ENCODE data around the gene ATOH1.

Gene ATOH1

DNA sequence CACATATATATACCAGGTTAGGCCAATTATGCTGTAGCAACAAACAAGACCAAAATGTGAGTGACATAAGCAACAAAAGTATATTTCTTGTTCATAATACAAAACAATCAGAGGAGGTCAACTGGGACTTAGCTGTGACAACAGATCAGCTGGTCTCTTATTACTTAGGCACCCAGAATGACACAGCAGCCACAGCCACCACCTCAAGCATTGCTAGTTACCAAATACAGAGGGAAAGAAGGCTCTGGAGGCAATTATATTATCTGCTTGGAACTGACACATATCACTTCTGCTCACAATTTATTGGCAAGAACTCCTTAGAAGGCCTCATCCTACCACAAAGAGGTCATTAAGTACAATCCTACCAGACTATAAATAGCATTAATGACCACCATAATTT is 15.2 kb downstream of the ATOH1 start:
- TF ChIP-seq, protein P1, sequence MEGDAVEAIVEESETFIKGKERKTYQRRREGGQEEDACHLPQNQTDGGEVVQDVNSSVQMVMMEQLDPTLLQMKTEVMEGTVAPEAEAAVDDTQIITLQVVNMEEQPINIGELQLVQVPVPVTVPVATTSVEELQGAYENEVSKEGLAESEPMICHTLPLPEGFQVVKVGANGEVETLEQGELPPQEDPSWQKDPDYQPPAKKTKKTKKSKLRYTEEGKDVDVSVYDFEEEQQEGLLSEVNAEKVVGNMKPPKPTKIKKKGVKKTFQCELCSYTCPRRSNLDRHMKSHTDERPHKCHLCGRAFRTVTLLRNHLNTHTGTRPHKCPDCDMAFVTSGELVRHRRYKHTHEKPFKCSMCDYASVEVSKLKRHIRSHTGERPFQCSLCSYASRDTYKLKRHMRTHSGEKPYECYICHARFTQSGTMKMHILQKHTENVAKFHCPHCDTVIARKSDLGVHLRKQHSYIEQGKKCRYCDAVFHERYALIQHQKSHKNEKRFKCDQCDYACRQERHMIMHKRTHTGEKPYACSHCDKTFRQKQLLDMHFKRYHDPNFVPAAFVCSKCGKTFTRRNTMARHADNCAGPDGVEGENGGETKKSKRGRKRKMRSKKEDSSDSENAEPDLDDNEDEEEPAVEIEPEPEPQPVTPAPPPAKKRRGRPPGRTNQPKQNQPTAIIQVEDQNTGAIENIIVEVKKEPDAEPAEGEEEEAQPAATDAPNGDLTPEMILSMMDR (IDR thresholded peaks at IDR 0.05; ENCODE audit: low read depth, low read length, missing control alignments) = no peak
- no peak overlapping the region for H3K4me3 ChIP-seq (replicated peaks; ENCODE audit: low read depth, low read length)
- DNase-seq (ENCODE audit: extremely low read depth, low read depth) = no peak

DNA sequence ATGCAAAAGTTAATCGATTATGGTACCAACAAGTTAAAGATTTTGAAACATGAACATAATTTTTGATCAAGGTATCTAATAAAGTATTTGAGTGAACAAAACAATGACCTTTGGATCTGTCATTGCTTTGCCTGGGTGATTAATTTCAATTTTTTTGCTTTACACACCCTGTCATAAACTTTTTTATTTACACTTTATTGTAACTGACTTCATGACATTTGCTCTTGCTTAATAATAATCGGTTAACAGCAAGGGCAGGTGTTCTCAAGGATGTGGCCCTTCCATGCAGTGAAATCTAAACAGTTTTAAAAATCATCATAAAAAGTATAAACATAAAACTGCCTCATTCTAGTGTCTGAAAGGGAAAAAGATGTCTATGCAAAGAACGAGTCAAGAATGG is 24.1 kb downstream of the ATOH1 start:
- no peak for DNase-seq (ENCODE audit: extremely low read depth, low read depth)
- no peak overlapping the region for H3K4me3 ChIP-seq (replicated peaks; ENCODE audit: low read depth, low read length)
- TF ChIP-seq, protein P1 (IDR thresholded peaks at IDR 0.05; ENCODE audit: low read depth, low read length, missing control alignments) = no peak

DNA sequence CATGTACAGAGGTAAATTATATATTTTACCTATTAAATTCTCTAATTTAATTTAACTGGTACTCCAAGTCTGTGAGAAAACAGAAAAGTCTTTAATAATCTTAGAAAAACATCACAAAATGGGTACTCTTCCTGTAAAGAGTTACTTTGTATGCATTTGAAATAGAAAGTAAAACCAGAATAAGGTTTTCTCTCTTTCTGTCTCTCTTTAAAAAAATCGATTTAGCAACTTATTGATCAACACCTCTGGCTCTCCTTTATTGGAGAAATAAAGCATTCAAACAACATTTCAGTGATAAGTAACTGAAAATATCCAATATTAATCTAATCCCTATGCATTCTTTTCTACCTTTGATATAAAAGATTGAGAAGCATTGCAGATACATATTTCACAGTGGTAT is 27.4 kb downstream of the ATOH1 start:
- no peak overlapping the region for H3K4me3 ChIP-seq (replicated peaks; ENCODE audit: low read depth, low read length)
- TF ChIP-seq, protein P1 (IDR thresholded peaks at IDR 0.05; ENCODE audit: low read depth, low read length, missing control alignments) = no peak
- DNase-seq (ENCODE audit: extremely low read depth, low read depth) = no peak

DNA sequence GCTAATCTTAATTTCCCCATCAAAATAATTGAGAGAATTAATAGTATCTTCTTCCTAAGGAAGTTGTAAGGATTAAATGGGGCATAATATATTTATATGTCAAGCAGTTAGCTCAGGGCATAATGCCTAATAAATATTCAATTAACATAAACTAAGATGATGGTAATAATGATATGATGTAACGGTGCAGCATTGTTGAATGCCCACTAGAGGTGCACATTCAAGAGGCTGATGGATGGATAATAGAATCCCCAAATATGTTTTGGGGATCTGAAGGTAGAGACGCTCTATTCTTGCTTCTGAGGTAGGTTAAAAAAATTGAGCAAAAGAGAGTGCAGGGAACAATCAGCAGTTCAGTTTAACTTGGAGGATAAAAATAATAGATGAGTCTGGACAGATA is 37.1 kb downstream of the ATOH1 start:
- DNase-seq (ENCODE audit: extremely low read depth, low read depth) = no peak
- TF ChIP-seq, protein P1 (IDR thresholded peaks at IDR 0.05; ENCODE audit: low read depth, low read length, missing control alignments) = no peak
- no peak overlapping the region for H3K4me3 ChIP-seq (replicated peaks; ENCODE audit: low read depth, low read length)

DNA sequence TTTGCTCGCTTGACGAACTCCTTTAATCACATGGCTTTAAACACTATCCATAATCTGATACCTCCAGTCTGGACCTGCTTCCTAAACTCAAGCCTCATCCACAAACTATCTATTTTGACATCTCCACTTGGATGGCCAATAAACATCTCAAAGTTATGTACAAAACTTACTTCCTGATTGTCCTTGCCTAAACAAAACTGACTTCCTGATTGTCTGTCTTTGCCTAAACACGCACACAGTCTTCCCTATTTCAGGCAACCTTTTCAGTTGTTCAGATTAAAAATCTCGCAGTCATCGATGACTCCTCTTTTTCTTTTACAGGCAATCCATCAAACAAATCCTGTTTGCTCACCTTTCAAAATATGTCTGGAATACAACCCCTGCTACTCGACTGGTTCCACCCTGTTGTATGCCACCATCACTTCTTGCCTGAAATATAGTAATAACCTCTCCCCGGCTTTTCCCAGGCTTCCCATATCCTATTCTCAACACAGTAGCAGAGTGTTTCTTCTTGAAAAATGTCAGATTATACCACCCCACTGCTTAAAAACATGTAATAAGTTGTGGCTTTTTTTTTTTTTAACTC is 39.0 kb downstream of the ATOH1 start:
- H3K4me3 ChIP-seq (replicated peaks; ENCODE audit: low read depth, low read length) = no peak overlapping the region
- TF ChIP-seq, protein P1 (IDR thresholded peaks at IDR 0.05; ENCODE audit: low read depth, low read length, missing control alignments) = no peak
- DNase-seq (ENCODE audit: extremely low read depth, low read depth) = no peak

DNA sequence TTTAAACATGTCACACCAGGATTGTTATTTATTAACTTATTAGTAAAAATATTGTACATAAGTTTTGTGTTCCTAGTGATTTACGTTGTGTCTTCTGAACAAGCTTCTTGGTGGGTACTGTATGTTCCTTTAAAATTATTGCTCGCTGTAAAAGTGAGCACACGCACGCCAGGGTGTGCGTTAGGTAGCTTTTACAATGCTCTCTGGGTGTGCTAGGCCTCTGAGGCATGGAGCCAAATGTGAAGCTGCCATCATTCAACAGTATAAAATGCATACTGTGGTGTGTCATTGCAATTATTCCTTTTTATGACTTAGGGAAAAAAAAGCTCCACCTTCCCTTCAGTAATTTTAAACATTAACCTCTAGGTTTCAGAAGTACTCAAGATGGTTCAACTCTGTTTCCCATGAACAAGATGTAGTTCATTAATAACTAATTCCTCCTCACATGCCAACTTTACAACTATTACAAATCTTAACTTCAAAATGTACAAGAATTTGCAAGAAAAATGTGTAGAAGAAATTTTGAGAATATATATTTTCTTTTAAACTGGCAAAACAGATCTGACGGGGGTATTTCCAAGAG is 42.4 kb downstream of the ATOH1 start:
- TF ChIP-seq, protein P1 (IDR thresholded peaks at IDR 0.05; ENCODE audit: low read depth, low read length, missing control alignments) = no peak
- H3K4me3 ChIP-seq (replicated peaks; ENCODE audit: low read depth, low read length) = no peak overlapping the region
- no peak for DNase-seq (ENCODE audit: extremely low read depth, low read depth)

DNA sequence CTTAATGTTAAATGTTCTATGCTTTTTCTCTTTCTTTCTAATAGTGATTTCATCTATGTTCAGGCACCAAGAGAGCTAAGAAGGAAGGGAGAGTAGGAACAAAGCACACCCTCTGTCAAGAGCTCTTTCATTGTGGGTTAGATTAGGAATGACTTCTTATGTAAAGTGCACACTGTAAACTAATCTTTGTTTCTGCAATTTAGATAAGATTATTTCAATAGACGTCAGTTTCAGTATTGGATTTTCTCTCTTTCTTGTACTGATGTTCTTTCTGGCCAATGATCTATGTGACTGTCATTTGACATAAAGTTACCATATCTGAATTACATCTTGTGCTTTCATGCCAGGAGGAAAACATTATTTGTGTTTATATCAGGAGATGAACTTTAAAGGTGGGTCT is 48.2 kb downstream of the ATOH1 start:
- no peak for DNase-seq (ENCODE audit: extremely low read depth, low read depth)
- no peak overlapping the region for H3K4me3 ChIP-seq (replicated peaks; ENCODE audit: low read depth, low read length)
- TF ChIP-seq, protein P1 (IDR thresholded peaks at IDR 0.05; ENCODE audit: low read depth, low read length, missing control alignments) = no peak

Data from HFF-Myc (cell line).